B cell (primary cell): Measurements from ENCODE around the gene COASY. TPM values are rescaled to one million over a fixed set of nuclear protein-coding genes. Genes with fewer than 3 reads are reported as not detected.

ENCODE experiments used
- ATAC-seq: fragments of 200-7000 bp; cut with Tn5 transposase; one replicate; pipeline ENCODE4 v1.10.0; 2021; ENCODE audit warnings: low read depth, mild to moderate bottlenecking, moderate number of reproducible peaks, moderate library complexity
- CTCF ChIA-PET: fragments of 350-600 bp; sonication (Branson Sonifier 250); formaldehyde crosslinking; loops from one replicate; lab custom pipeline; 2021; ENCODE audit warnings: antibody characterized with exemption, inconsistent platforms; lab: Charles Lee
- POLR2A ChIA-PET: fragments of 350-600 bp; sonication (Branson Sonifier 250); formaldehyde crosslinking; loops from one replicate; lab custom pipeline; 2021; ENCODE audit warnings: antibody characterized with exemption; lab: Charles Lee
- DNase-seq: peaks from one replicate; pipeline ENCODE4 v3.0.0; 2013
- H2AFZ ChIP-seq: 2 replicates; pipeline ENCODE4 v1.6.1; 2012; ENCODE audit warnings: mild to moderate bottlenecking, low read depth, low read length; ENCODE audit not compliant: insufficient read depth, poor library complexity, severe bottlenecking
- H3K27ac ChIP-seq, 2 donors: 1 replicate in 1 of 2; 2 replicates in 1 of 2; pipeline ENCODE4 v1.5.1; 2012 to 2013; ENCODE audit warnings: low read length in 2 of 2, mild to moderate bottlenecking in 2 of 2, moderate library complexity in 1 of 2
- H3K27me3 ChIP-seq, 4 experiments: fragments of 200-600 bp in 1 of 4; sonication (generic) in 1 of 4; replicated peaks in 1 of 4; 1 replicate in 2 of 4; 2 replicates in 2 of 4; pipeline versions ENCODE4 v1.6.1 to v1.7.0; 2013 to 2016; ENCODE audit warnings: low read length in 3 of 4, mild to moderate bottlenecking in 2 of 4, mixed read lengths in 1 of 4, moderate library complexity in 1 of 4; ENCODE audit not compliant: insufficient read depth in 4 of 4, control insufficient read depth in 3 of 4; ENCODE audit errors: control extremely low read depth in 1 of 4
- H3K36me3 ChIP-seq, 2 experiments: replicated peaks in 1 of 2; 1 replicate in 1 of 2; 2 replicates in 1 of 2; pipeline versions ENCODE4 v1.6.1 to v1.7.1; 2013; ENCODE audit warnings: low read length in 1 of 2; ENCODE audit not compliant: insufficient read depth in 2 of 2, control insufficient read depth in 1 of 2; ENCODE audit errors: control extremely low read depth in 1 of 2, extremely low read depth in 1 of 2
- H3K4me1 ChIP-seq, 2 donors: fragments of 200-600 bp in 1 of 2; sonication (generic) in 1 of 2; 1 replicate in 1 of 2; 2 replicates in 1 of 2; pipeline versions ENCODE4 v1.5.1 to v1.6.1; 2013 to 2017; ENCODE audit warnings: low read length in 2 of 2; ENCODE audit not compliant: control insufficient read depth in 2 of 2, insufficient read depth in 2 of 2
- H3K4me2 ChIP-seq: replicated peaks from 2 replicates; pipeline ENCODE3; 2012; ENCODE audit warnings: mild to moderate bottlenecking, low read depth, low read length; ENCODE audit not compliant: poor library complexity, severe bottlenecking
- H3K4me3 ChIP-seq, 5 experiments: fragments of 200-600 bp in 1 of 5; sonication (generic) in 1 of 5; 1 replicate in 3 of 5; 2 replicates in 2 of 5; pipeline versions ENCODE4 v1.5.1 to v1.7.0; 2011 to 2016; ENCODE audit warnings: low read length in 4 of 5, mild to moderate bottlenecking in 4 of 5, low read depth in 2 of 5, control low read depth in 1 of 5, moderate library complexity in 1 of 5; ENCODE audit not compliant: insufficient read depth in 1 of 5; ENCODE audit errors: control extremely low read depth in 1 of 5, extremely low read depth in 1 of 5
- H3K79me2 ChIP-seq: fragments of 200-600 bp; sonication (generic); one replicate; pipeline ENCODE4 v1.6.0; 2016; ENCODE audit warnings: low read length; ENCODE audit not compliant: control insufficient read depth, insufficient read depth
- H3K9ac ChIP-seq: fragments of 200-600 bp; sonication (generic); 2 replicates; pipeline ENCODE4 v1.6.1; 2017; ENCODE audit warnings: mild to moderate bottlenecking, low read length, moderate library complexity
- H3K9me3 ChIP-seq, 3 donors: one replicate each; pipeline versions ENCODE4 v1.6.1 to v1.7.1; 2013; ENCODE audit warnings: low read length in 2 of 3; ENCODE audit not compliant: control insufficient read depth in 2 of 3, insufficient read depth in 1 of 3; ENCODE audit errors: control extremely low read depth in 1 of 3
- H4K20me1 ChIP-seq: 2 replicates; pipeline ENCODE4 v1.6.0; 2012; ENCODE audit warnings: mild to moderate bottlenecking, low read length; ENCODE audit not compliant: insufficient read depth, control insufficient read depth, poor library complexity, severe bottlenecking
- H3K27ac Mint-ChIP-seq: one replicate; pipeline ENCODE4 v1.8.0; 2021; ENCODE audit warnings: mixed read lengths
- H3K27me3 Mint-ChIP-seq: one replicate; pipeline ENCODE4 v1.8.0; 2021; ENCODE audit warnings: mixed read lengths
- H3K4me1 Mint-ChIP-seq: one replicate; pipeline ENCODE4 v1.8.0; 2021; ENCODE audit warnings: mixed read lengths
- H3K4me3 Mint-ChIP-seq: one replicate; pipeline ENCODE4 v1.8.0; 2021; ENCODE audit warnings: mixed read lengths
- H3K9me3 Mint-ChIP-seq: one replicate; pipeline ENCODE4 v1.8.0; 2022; ENCODE audit warnings: mixed read lengths; ENCODE audit not compliant: insufficient read depth
- CTCF ChIP-seq: fragments of 200-600 bp; IDR thresholded peaks from one replicate; pipeline ENCODE4 v1.8.0; 2022; ENCODE audit warnings: antibody characterized with exemption, mild to moderate bottlenecking
- EZH2 ChIP-seq: IDR thresholded peaks from 2 replicates; pipeline ENCODE4 v1.6.1; 2012; ENCODE audit warnings: borderline replicate concordance, low read depth, mild to moderate bottlenecking, moderate library complexity, low read length; ENCODE audit not compliant: insufficient read depth, poor library complexity, severe bottlenecking
- WGBS: methylation state at CpG from one replicate; pipeline ENCODE4 v1.1.5; 2013; ENCODE audit warnings: missing lambda C conversion rate; ENCODE audit not compliant: insufficient coverage; 5-methylcytosine and 5-hydroxymethylcytosine counted together
- intact Hi-C: fragments of 100-400 bp; cut with micrococcal nuclease; formaldehyde crosslinking; loops from one replicate; pipeline ENCODE4 v1.10.0; 2022
- polyA plus RNA-seq: library from polyadenylated mRNA; depleted of rRNA; stranded (reverse); fragments of >200 nt; gene quantifications from 2 replicates; pipeline ENCODE4 v1.2.3, GENCODE V29; 2012
- total RNA-seq, 2 donors: library from RNA; stranded (reverse); fragments of 120-200 nt in 1 of 2; gene quantifications; 1 replicate in 1 of 2; 2 replicates in 1 of 2; pipeline versions ENCODE4 v1.2.3 to v1.2.4, GENCODE V29; 2013 to 2022

COASY gene
- total and polyA plus RNA-seq, 2 donors (not counting 1 experiment from before 2014, with no cell fraction given), result 76.6 to 82.3 TPM

- Mint-ChIP-seq H3K4me3 (peak overlapping the region; percentile 100), H3K9me3 (no peaks in the 10 kb centered on the region), H3K27me3 (no peaks in the 10 kb centered on the region), H3K4me1 (peaks cover 63% of the 10 kb centered on the region), H3K27ac (peak overlapping the region; percentile 98)
- H4K20me1 ChIP-seq, result peaks cover 56% of the 10 kb centered on the region
- H3K27ac ChIP-seq, result peak overlapping the region in 1 of 2 donors; percentile 95
- TF ChIP-seq EZH2 (no peak), CTCF (no peak)
- no peaks in the 10 kb centered on the region for H3K27me3 ChIP-seq
- DNase-seq (no peak), ATAC-seq (no peak)
- intact Hi-C loops, result no loop called here
- no peak overlapping the region for H2AFZ ChIP-seq
- peak overlapping the region; percentile 73 to 94 (median 83) for H3K4me3 ChIP-seq
- POLR2A ChIA-PET, result interaction anchor here (0.7 to 3.0 kb wide), 5 partner anchors 16 to 75 kb away, joined by 3 to 19 read pairs (median 5); partner anchors contain the start of genes PLEKHH3 and PSMC3IP
- H3K36me3 ChIP-seq, result peaks cover 0 to 17% of the 10 kb centered on the region in 2 experiments
- H3K79me2 ChIP-seq, result peaks cover 71% of the 10 kb centered on the region
- no CpG with 5 or more reads among the region's 3 CpGs for WGBS
- H3K9ac ChIP-seq, result peak overlapping the region; percentile 91
- H3K4me1 ChIP-seq, result peaks cover 48 to 51% of the 10 kb centered on the region in 2 donors
- H3K4me2 ChIP-seq, result peak overlapping the region; percentile 82
- no peaks in the 10 kb centered on the region for H3K9me3 ChIP-seq
- CTCF ChIA-PET, result interaction anchor here (0.7 to 3.3 kb wide), 13 partner anchors 10 to 456 kb away, joined by 3 to 35 read pairs (median 3); partner anchors contain the start of gene PSMC3IP
These were observed 45.8 kb downstream of the COASY start for GRCh38 chr17:42607769-42608168.
